ENCODE results near the gene PUS1.

DNA sequence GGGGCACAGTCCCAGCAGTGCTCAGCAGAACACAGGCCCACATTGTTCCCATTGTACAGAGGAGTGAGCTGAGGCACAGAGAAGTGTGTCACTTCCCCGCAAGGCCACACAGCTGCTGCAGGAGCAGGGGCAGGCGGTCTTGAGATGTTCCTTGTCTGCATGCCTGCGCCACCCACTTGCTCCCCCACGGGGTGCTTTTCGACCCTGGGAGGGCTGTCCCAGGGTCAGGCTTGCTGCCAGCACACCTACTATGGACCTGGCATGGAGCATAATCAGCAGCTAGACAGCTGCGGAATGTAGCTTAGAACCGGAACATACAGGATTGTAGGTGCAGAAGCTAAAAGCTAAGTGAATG is 12.9 kb downstream of the PUS1 start:
- TF ChIP-seq, protein P1, sequence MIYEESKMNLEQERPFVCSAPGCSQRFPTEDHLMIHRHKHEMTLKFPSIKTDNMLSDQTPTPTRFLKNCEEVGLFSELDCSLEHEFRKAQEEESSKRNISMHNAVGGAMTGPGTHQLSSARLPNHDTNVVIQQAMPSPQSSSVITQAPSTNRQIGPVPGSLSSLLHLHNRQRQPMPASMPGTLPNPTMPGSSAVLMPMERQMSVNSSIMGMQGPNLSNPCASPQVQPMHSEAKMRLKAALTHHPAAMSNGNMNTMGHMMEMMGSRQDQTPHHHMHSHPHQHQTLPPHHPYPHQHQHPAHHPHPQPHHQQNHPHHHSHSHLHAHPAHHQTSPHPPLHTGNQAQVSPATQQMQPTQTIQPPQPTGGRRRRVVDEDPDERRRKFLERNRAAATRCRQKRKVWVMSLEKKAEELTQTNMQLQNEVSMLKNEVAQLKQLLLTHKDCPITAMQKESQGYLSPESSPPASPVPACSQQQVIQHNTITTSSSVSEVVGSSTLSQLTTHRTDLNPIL (CRISPR knock-in tag; IDR thresholded peaks at IDR 0.05; ENCODE audit: low read depth) = no peak
- TF ChIP-seq ISL1 (CRISPR knock-in tag; IDR thresholded peaks at IDR 0.05) = no peak
- TF ChIP-seq, protein P2, sequence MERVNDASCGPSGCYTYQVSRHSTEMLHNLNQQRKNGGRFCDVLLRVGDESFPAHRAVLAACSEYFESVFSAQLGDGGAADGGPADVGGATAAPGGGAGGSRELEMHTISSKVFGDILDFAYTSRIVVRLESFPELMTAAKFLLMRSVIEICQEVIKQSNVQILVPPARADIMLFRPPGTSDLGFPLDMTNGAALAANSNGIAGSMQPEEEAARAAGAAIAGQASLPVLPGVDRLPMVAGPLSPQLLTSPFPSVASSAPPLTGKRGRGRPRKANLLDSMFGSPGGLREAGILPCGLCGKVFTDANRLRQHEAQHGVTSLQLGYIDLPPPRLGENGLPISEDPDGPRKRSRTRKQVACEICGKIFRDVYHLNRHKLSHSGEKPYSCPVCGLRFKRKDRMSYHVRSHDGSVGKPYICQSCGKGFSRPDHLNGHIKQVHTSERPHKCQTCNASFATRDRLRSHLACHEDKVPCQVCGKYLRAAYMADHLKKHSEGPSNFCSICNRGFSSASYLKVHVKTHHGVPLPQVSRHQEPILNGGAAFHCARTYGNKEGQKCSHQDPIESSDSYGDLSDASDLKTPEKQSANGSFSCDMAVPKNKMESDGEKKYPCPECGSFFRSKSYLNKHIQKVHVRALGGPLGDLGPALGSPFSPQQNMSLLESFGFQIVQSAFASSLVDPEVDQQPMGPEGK (CRISPR knock-in tag; IDR thresholded peaks at IDR 0.05; ENCODE audit: borderline replicate concordance) = no peak
- no peak for TF ChIP-seq ZNF70 (CRISPR knock-in tag; IDR thresholded peaks at IDR 0.05)
- TF ChIP-seq CSDC2 (CRISPR knock-in tag; IDR thresholded peaks at IDR 0.05) = no peak
